ENCODE data around the gene CXCR4.

GRCh38 chr2:136117391-136117841 lies 533 bp downstream of the CXCR4 start:
- TF ChIP-seq CTCF (IDR thresholded peaks at IDR 0.05) (no peak), EP300 (IDR thresholded peaks at IDR 0.05) (no peak)

All from sigmoid colon (tissue), 4 donors.